Measurements from ENCODE around the gene TCP11X2.
"Not testable (repeated sequence)": the region's sequence is repeated elsewhere in the genome, so short reads cannot be mapped to it uniquely, and the experiment has no call there.

TCP11X2 gene

GRCh38 chrX:102491766-102492165, 20.2 kb upstream of the TCP11X2 start:
- TF ChIP-seq, protein P1, sequence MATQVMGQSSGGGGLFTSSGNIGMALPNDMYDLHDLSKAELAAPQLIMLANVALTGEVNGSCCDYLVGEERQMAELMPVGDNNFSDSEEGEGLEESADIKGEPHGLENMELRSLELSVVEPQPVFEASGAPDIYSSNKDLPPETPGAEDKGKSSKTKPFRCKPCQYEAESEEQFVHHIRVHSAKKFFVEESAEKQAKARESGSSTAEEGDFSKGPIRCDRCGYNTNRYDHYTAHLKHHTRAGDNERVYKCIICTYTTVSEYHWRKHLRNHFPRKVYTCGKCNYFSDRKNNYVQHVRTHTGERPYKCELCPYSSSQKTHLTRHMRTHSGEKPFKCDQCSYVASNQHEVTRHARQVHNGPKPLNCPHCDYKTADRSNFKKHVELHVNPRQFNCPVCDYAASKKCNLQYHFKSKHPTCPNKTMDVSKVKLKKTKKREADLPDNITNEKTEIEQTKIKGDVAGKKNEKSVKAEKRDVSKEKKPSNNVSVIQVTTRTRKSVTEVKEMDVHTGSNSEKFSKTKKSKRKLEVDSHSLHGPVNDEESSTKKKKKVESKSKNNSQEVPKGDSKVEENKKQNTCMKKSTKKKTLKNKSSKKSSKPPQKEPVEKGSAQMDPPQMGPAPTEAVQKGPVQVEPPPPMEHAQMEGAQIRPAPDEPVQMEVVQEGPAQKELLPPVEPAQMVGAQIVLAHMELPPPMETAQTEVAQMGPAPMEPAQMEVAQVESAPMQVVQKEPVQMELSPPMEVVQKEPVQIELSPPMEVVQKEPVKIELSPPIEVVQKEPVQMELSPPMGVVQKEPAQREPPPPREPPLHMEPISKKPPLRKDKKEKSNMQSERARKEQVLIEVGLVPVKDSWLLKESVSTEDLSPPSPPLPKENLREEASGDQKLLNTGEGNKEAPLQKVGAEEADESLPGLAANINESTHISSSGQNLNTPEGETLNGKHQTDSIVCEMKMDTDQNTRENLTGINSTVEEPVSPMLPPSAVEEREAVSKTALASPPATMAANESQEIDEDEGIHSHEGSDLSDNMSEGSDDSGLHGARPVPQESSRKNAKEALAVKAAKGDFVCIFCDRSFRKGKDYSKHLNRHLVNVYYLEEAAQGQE (IDR thresholded peaks at IDR 0.05; ENCODE audit: insufficient read depth in 1 of 2, low read depth in 2 of 2, low read length in 2 of 2), result no peak
- TF ChIP-seq FOXP2 (optimal IDR thresholded peaks at IDR 0.05; ENCODE audit: borderline replicate concordance, extremely low read depth, extremely low read length, insufficient read depth) (no peak), SIN3A (IDR thresholded peaks at IDR 0.05; ENCODE audit: borderline replicate concordance, insufficient read depth, low read length) (no peak), POLR2AphosphoS5 (IDR thresholded peaks at IDR 0.05; ENCODE audit: low read depth, low read length) (no peak), TAF1 (IDR thresholded peaks at IDR 0.05; ENCODE audit: borderline replicate concordance, insufficient read depth, low read length) (no peak)

- TF ChIP-seq TAF1 (IDR thresholded peaks at IDR 0.05; ENCODE audit: borderline replicate concordance, insufficient read depth, low read length); POLR2AphosphoS5 (IDR thresholded peaks at IDR 0.05; ENCODE audit: low read depth, low read length): not testable (repeated sequence)
- TF ChIP-seq, protein P1 (IDR thresholded peaks at IDR 0.05; ENCODE audit: insufficient read depth in 1 of 2, low read depth in 2 of 2, low read length in 2 of 2), result not testable (repeated sequence)
Observed at GRCh38 chrX:102439908-102440307, 31.7 kb downstream of the TCP11X2 start, which contains the start of gene NXF2B. Gene NXF2B (minus strand): TSS chrX:102440008. CDS start chrX:102380036, 59,972 bp downstream.
